Transverse colon (tissue), 4 donors: ENCODE data around the gene SMAD7. TPM values are rescaled to one million over a fixed set of nuclear protein-coding genes. Genes with fewer than 3 reads are reported as not detected.

Experiments used
- DNase-seq: peaks from one replicate; pipeline ENCODE4 v3.0.0-alpha.2; 2019
- H3K27ac ChIP-seq, 4 donors: fragments of 200-600 bp; sonication (generic); 2 replicates each; pipeline ENCODE4 v1.5.1; 2016 to 2018; ENCODE audit warnings: inconsistent platforms in 4 of 4
- H3K27me3 ChIP-seq: fragments of 200-600 bp; sonication (generic); 2 replicates; pipeline ENCODE4 v1.5.1; 2017; ENCODE audit warnings: inconsistent platforms
- H3K36me3 ChIP-seq, 4 donors: fragments of 200-600 bp; sonication (generic); 2 replicates each; pipeline ENCODE4 v1.5.1; 2017 to 2019; ENCODE audit warnings: inconsistent platforms in 4 of 4
- H3K4me1 ChIP-seq, 4 donors: fragments of 200-600 bp; sonication (generic); 2 replicates each; pipeline ENCODE4 v1.5.1; 2017 to 2020; ENCODE audit warnings: inconsistent platforms in 4 of 4
- H3K4me3 ChIP-seq, 4 donors: fragments of 200-600 bp; sonication (generic); 1 replicate in 1 of 4; 2 replicates in 3 of 4; pipeline versions ENCODE4 v1.5.1 to v1.6.1; 2017 to 2019; ENCODE audit warnings: inconsistent platforms in 4 of 4
- H3K9me3 ChIP-seq, 2 donors: fragments of 200-600 bp; sonication (generic); 2 replicates each; pipeline ENCODE4 v1.5.1; 2017 to 2019; ENCODE audit warnings: inconsistent platforms in 2 of 2
- EP300 ChIP-seq: sonication (generic); formaldehyde crosslinking; IDR thresholded peaks from one replicate; pipeline ENCODE4 v1.6.1; 2017; ENCODE audit warnings: antibody characterized with exemption, low read depth
- POLR2A ChIP-seq: fragments of 450-650 bp; IDR thresholded peaks from one replicate; pipeline ENCODE4 v1.6.1; 2016; ENCODE audit warnings: antibody characterized with exemption, mild to moderate bottlenecking, moderate library complexity
- POLR2AphosphoS5 ChIP-seq, 3 donors: sonication (generic); formaldehyde crosslinking; IDR thresholded peaks; one replicate each; pipeline ENCODE4 v1.6.1; 2016; ENCODE audit warnings: antibody characterized with exemption in 3 of 3
- WGBS, 2 donors: methylation state at CpG; one replicate each; pipeline ENCODE4 v1.1.5; 2018; ENCODE audit warnings: low coverage in 1 of 2; 5-methylcytosine and 5-hydroxymethylcytosine counted together
- in situ Hi-C, 4 donors: fragments of 200-750 bp; cut with MboI; loops; one replicate each; pipeline versions ENCODE4 v1.15.0 to v1.15.1; 2017; ENCODE audit warnings: low sequenced_read_pairs in 3 of 4, low pct_ligation_motif_present in 1 of 4, low pct_unique_long_range_greater_than_20kb in 1 of 4
- intact Hi-C: fragments of 100-400 bp; cut with DNase I; formaldehyde crosslinking; loops from one replicate; pipeline ENCODE4 v1.15.1; 2023; ENCODE audit warnings: low total_unique reads
- total RNA-seq, 4 donors: library from RNA; depleted of rRNA; stranded (reverse); fragments of >200 nt; gene quantifications; one replicate each; pipeline ENCODE4 v1.1.0, GENCODE V29; 2016
- TF ChIP-seq, protein P1 (sequence below), 5 experiments: fragments of 200-600 bp in 3 of 5; fragments of 450-650 bp in 2 of 5; sonication (generic) in 3 of 5; IDR thresholded peaks; 1 replicate in 2 of 5; 2 replicates in 3 of 5; pipeline ENCODE4 v1.5.1; 2016 to 2017; ENCODE audit warnings: antibody characterized with exemption in 5 of 5, inconsistent platforms in 3 of 5, mild to moderate bottlenecking in 2 of 5, moderate library complexity in 1 of 5

Gene SMAD7
- total RNA-seq, 4 donors from 2014 or later, result 76.0 to 199 (median 77.1) TPM

- H3K4me1 ChIP-seq, result peaks cover 0 to 11% (median 0%) of the 10 kb centered on the region in 4 donors
- no peaks in the 10 kb centered on the region for H3K9me3 ChIP-seq
- H3K27me3 ChIP-seq, result no peaks in the 10 kb centered on the region
- intact Hi-C loops, result no loop called here
- no peak overlapping the region for H3K4me3 ChIP-seq
- WGBS, 2 donors, result 71% methylated on average over 12 of the region's 12 CpGs; no CpG with 5 or more reads in 1 of the 2 donors
- no peaks in the 10 kb centered on the region for H3K36me3 ChIP-seq
- no peak for DNase-seq
- in situ Hi-C loops, result loop anchor here in 1 of 4 donors (10.0 to 25.0 kb wide), 3 partner anchors 50 to 227 kb away; no protein-coding TSS in a partner anchor
- TF ChIP-seq POLR2AphosphoS5 (IDR thresholded peaks at IDR 0.05), result no peak
- no peak for TF ChIP-seq POLR2A
- TF ChIP-seq, protein P1, sequence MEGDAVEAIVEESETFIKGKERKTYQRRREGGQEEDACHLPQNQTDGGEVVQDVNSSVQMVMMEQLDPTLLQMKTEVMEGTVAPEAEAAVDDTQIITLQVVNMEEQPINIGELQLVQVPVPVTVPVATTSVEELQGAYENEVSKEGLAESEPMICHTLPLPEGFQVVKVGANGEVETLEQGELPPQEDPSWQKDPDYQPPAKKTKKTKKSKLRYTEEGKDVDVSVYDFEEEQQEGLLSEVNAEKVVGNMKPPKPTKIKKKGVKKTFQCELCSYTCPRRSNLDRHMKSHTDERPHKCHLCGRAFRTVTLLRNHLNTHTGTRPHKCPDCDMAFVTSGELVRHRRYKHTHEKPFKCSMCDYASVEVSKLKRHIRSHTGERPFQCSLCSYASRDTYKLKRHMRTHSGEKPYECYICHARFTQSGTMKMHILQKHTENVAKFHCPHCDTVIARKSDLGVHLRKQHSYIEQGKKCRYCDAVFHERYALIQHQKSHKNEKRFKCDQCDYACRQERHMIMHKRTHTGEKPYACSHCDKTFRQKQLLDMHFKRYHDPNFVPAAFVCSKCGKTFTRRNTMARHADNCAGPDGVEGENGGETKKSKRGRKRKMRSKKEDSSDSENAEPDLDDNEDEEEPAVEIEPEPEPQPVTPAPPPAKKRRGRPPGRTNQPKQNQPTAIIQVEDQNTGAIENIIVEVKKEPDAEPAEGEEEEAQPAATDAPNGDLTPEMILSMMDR (IDR thresholded peaks at IDR 0.05), result no peak
- TF ChIP-seq EP300, result no peak
- no peak overlapping the region for H3K27ac ChIP-seq
Measured at GRCh38 chr18:48914581-48915251, 36.0 kb downstream of the SMAD7 start.

DNA sequence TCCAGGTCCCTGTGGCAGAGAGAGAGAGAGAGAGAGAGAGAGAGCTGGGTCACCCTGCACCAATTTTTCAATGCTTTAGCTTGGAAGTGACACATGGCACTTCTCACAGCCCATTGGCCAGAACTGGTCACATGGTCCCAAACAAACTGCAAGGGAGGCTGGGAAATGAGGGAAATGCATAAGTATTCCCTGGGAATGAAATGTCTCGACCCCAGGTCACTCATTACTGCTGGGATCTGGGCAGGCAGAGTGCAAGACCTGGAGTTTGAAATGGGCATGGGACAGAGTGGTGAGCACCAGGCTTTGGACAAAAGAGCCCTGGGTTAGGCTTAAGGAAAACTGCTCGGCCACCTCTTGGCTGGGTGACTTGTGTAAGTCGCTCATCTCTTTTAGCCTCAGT is 37.0 kb downstream of the SMAD7 start:
- TF ChIP-seq POLR2A (no peak), POLR2AphosphoS5 (IDR thresholded peaks at IDR 0.05) (no peak), EP300 (no peak)
- TF ChIP-seq, protein P1 (IDR thresholded peaks at IDR 0.05), result no peak
- H3K36me3 ChIP-seq, result no peaks in the 10 kb centered on the region
- no peak overlapping the region for H3K4me3 ChIP-seq
- H3K4me1 ChIP-seq, result peaks cover 0 to 11% (median 0%) of the 10 kb centered on the region in 4 donors
- in situ Hi-C loops, result loop anchor here in 1 of 4 donors (10.0 to 25.0 kb wide), 3 partner anchors 51 to 226 kb away; no protein-coding TSS in a partner anchor
- H3K27me3 ChIP-seq, result no peaks in the 10 kb centered on the region
- 78% methylated on average over 3 of the region's 3 CpGs; no CpG with 5 or more reads in 1 of the 2 donors for WGBS, 2 donors
- no peak overlapping the region for H3K27ac ChIP-seq
- no peak for DNase-seq
- intact Hi-C loops, result no loop called here
- H3K9me3 ChIP-seq, result no peaks in the 10 kb centered on the region

- no peak for DNase-seq
- intact Hi-C loops (no loop called here), in situ Hi-C loops (loop anchor here in 1 of 4 donors (10.0 to 25.0 kb wide), 3 partner anchors 52 to 226 kb away; no protein-coding TSS in a partner anchor)
- Histone ChIP-seq H3K9me3 (no peaks in the 10 kb centered on the region), H3K4me3 (no peak overlapping the region), H3K4me1 (peaks cover 0 to 8% (median 0%) of the 10 kb centered on the region in 4 donors), H3K27me3 (no peaks in the 10 kb centered on the region), H3K36me3 (no peaks in the 10 kb centered on the region), H3K27ac (no peak overlapping the region)
- WGBS, 2 donors, result 62% methylated on average over 5 of the region's 5 CpGs; no CpG with 5 or more reads in 1 of the 2 donors
- TF ChIP-seq EP300 (no peak), POLR2A (no peak)
- TF ChIP-seq, protein P1 (IDR thresholded peaks at IDR 0.05), result peak; percentile 20 to 46 (median 34)
Measured at GRCh38 chr18:48913201-48913600, 37.6 kb downstream of the SMAD7 start.

GRCh38 chr18:48910972-48911545 is 39.7 kb downstream of the SMAD7 start:
- in situ Hi-C loops (loop anchor here in 1 of 4 donors (10.0 to 25.0 kb wide), 3 partner anchors 54 to 224 kb away; no protein-coding TSS in a partner anchor), intact Hi-C loops (no loop called here)
- TF ChIP-seq POLR2AphosphoS5 (IDR thresholded peaks at IDR 0.05) (no peak), EP300 (no peak), POLR2A (no peak)
- TF ChIP-seq, protein P1 (IDR thresholded peaks at IDR 0.05), result no peak
- Histone ChIP-seq H3K27me3 (no peaks in the 10 kb centered on the region), H3K36me3 (no peaks in the 10 kb centered on the region), H3K9me3 (no peaks in the 10 kb centered on the region), H3K27ac (no peak overlapping the region), H3K4me1 (peaks cover 0 to 3% (median 0%) of the 10 kb centered on the region in 4 donors), H3K4me3 (no peak overlapping the region)
- 72 to 87% methylated on average over 3 to 17 of the region's 17 CpGs for WGBS, 2 donors
- no peak for DNase-seq
